Erythroblast (primary cell): ENCODE results near the gene ABHD15.

ENCODE experiments used
- GATA1 ChIP-seq: IDR thresholded peaks from 2 replicates; pipeline ENCODE4 v1.6.1; 2011; ENCODE audit warnings: low read depth, mild to moderate bottlenecking, control low read depth, low read length, moderate library complexity
- POLR2A ChIP-seq: IDR thresholded peaks from 2 replicates; pipeline ENCODE4 v1.6.1; 2011; ENCODE audit warnings: mild to moderate bottlenecking, low read length

GRCh38 chr17:29567304-29567553, 392 bp upstream of the ABHD15 start:
- no peak for TF ChIP-seq POLR2A
- no peak for TF ChIP-seq GATA1
